ENCODE results near the gene GEN1.

GEN1 gene

GRCh38 chr2:17753803-17754663, at the start of gene GEN1, which contains the start of gene SMC6:
Gene GEN1, plus strand, starts transcription at chr2:17754138. Its CDS starts 5,806 bp downstream, at chr2:17759944.
Gene SMC6, minus strand, starts transcription at chr2:17753810. Its CDS starts 7,864 bp downstream, at chr2:17745946.
- peak within 1 kb of the TSS; percentile 84 for H3K4me3 ChIP-seq (replicated peaks; ENCODE audit: low read depth, low read length)
- no peak for TF ChIP-seq CTCF (IDR thresholded peaks at IDR 0.05; ENCODE audit: low read length, missing control alignments)
- DNase-seq (ENCODE audit: low read depth) = peak; percentile 89

GRCh38 chr2:17706845-17707244, 47.1 kb upstream of the GEN1 start:
- TF ChIP-seq CTCF (IDR thresholded peaks at IDR 0.05; ENCODE audit: low read length, missing control alignments) = no peak
- peak; percentile 22 for DNase-seq (ENCODE audit: low read depth)
- no peak overlapping the region for H3K4me3 ChIP-seq (replicated peaks; ENCODE audit: low read depth, low read length)

- H3K4me3 ChIP-seq (replicated peaks; ENCODE audit: low read depth, low read length) = no peak overlapping the region
- no peak for TF ChIP-seq CTCF (IDR thresholded peaks at IDR 0.05; ENCODE audit: low read length, missing control alignments)
These were observed 45.4 kb upstream of the GEN1 start for GRCh38 chr2:17708501-17708900.

GRCh38 chr2:17709897-17710296, 44.0 kb upstream of the GEN1 start:
- no peak for TF ChIP-seq CTCF (IDR thresholded peaks at IDR 0.05; ENCODE audit: low read length, missing control alignments)
- DNase-seq (ENCODE audit: low read depth) = no peak
- H3K4me3 ChIP-seq (replicated peaks; ENCODE audit: low read depth, low read length) = no peak overlapping the region

More at GRCh38 chr2:17708501-17708900, 45.4 kb upstream of the GEN1 start:
- DNase-seq (ENCODE audit: low read depth) = no peak

- DNase-seq (ENCODE audit: low read depth) = no peak
- TF ChIP-seq CTCF (IDR thresholded peaks at IDR 0.05; ENCODE audit: low read length, missing control alignments) = no peak
These were observed 43.2 kb upstream of the GEN1 start for GRCh38 chr2:17710547-17711248.

GRCh38 chr2:17713291-17713690, 40.6 kb upstream of the GEN1 start:
- TF ChIP-seq CTCF (IDR thresholded peaks at IDR 0.05; ENCODE audit: low read length, missing control alignments) = no peak
- DNase-seq (ENCODE audit: low read depth) = no peak
- no peak overlapping the region for H3K4me3 ChIP-seq (replicated peaks; ENCODE audit: low read depth, low read length)

More at GRCh38 chr2:17710547-17711248, 43.2 kb upstream of the GEN1 start:
- no peak overlapping the region for H3K4me3 ChIP-seq (replicated peaks; ENCODE audit: low read depth, low read length)

All from fibroblast of pulmonary artery (primary cell).